GM23248 (cell line): ENCODE data around the gene LAMA3. TPM values are rescaled to one million over a fixed set of nuclear protein-coding genes. Genes with fewer than 3 reads are reported as not detected.
A peak's percentile ranks its signal among the peaks of the same experiment; 100 is the strongest.

ENCODE experiments used
- DNase-seq: peaks from one replicate; pipeline ENCODE4 v3.0.0-alpha.2; 2015
- H2AFZ ChIP-seq: fragments of 200-600 bp; sonication (generic); 2 replicates; pipeline ENCODE4 v1.6.1; 2016; ENCODE audit warnings: antibody characterized with exemption
- H3F3A ChIP-seq: fragments of 200-600 bp; sonication (generic); 2 replicates; pipeline ENCODE4 v1.6.1; 2016; ENCODE audit warnings: mild to moderate bottlenecking, antibody characterized with exemption, mixed run types; ENCODE audit not compliant: insufficient read depth
- H3K27ac ChIP-seq: fragments of 200-600 bp; sonication (generic); 2 replicates; pipeline ENCODE4 v1.5.1; 2016; ENCODE audit warnings: mild to moderate bottlenecking
- H3K27me3 ChIP-seq: fragments of 200-600 bp; sonication (generic); replicated peaks from 2 replicates; pipeline ENCODE4 v1.6.1; 2016; ENCODE audit warnings: mild to moderate bottlenecking; ENCODE audit not compliant: insufficient read depth
- H3K36me3 ChIP-seq: fragments of 200-600 bp; sonication (generic); 2 replicates; pipeline ENCODE4 v1.6.1; 2016; ENCODE audit warnings: low read depth, mild to moderate bottlenecking
- H3K4me1 ChIP-seq: fragments of 200-600 bp; sonication (generic); 2 replicates; pipeline ENCODE4 v1.6.1; 2016; ENCODE audit warnings: mild to moderate bottlenecking; ENCODE audit not compliant: insufficient read depth
- H3K4me2 ChIP-seq: fragments of 200-600 bp; sonication (generic); one replicate; pipeline ENCODE4 v1.6.1; 2016; ENCODE audit warnings: mild to moderate bottlenecking; ENCODE audit not compliant: unreplicated experiment
- H3K4me3 ChIP-seq: fragments of 200-600 bp; sonication (generic); 2 replicates; pipeline ENCODE4 v1.5.1; 2016; ENCODE audit warnings: mild to moderate bottlenecking
- H3K79me2 ChIP-seq: fragments of 200-600 bp; sonication (generic); 2 replicates; pipeline ENCODE4 v1.6.1; 2016; ENCODE audit warnings: mild to moderate bottlenecking; ENCODE audit not compliant: insufficient read depth
- H3K9ac ChIP-seq: fragments of 200-600 bp; sonication (generic); 2 replicates; pipeline ENCODE4 v1.6.1; 2016; ENCODE audit warnings: mild to moderate bottlenecking
- H3K9me2 ChIP-seq: fragments of 200-600 bp; sonication (generic); 2 replicates; pipeline ENCODE4 v1.6.1; 2016; ENCODE audit warnings: mixed run types, mild to moderate bottlenecking, moderate library complexity; ENCODE audit not compliant: insufficient read depth
- H3K9me3 ChIP-seq: fragments of 200-600 bp; sonication (generic); one replicate; pipeline ENCODE4 v1.6.1; 2017; ENCODE audit warnings: low read depth
- H4K20me1 ChIP-seq: fragments of 200-600 bp; sonication (generic); 2 replicates; pipeline ENCODE4 v1.6.0; 2016; ENCODE audit not compliant: insufficient read depth
- EZH2 ChIP-seq: fragments of 200-600 bp; sonication (generic); IDR thresholded peaks from 2 replicates; pipeline ENCODE4 v1.6.1; 2018; ENCODE audit warnings: antibody characterized with exemption, mild to moderate bottlenecking; ENCODE audit not compliant: insufficient read depth, poor library complexity, severe bottlenecking
- EZH2phosphoT487 ChIP-seq: fragments of 200-600 bp; sonication (generic); IDR thresholded peaks from 2 replicates; pipeline ENCODE4 v1.6.1; 2018; ENCODE audit warnings: antibody characterized with exemption, moderate library complexity, mild to moderate bottlenecking, low read depth; ENCODE audit not compliant: insufficient read depth
- WGBS, 2 experiments: methylation state at CpG; one replicate each; pipeline ENCODE4 v1.1.6; 2015 to 2017; ENCODE audit warnings: low lambda C conversion rate in 2 of 2, low coverage in 1 of 2; ENCODE audit errors: missing lambda C conversion rate in 2 of 2; 5-methylcytosine and 5-hydroxymethylcytosine counted together
- in situ Hi-C: fragments of 300-500 bp; cut with MboI; formaldehyde crosslinking; loops from 2 replicates; pipeline ENCODE4 v1.15.0; 2020
- polyA plus RNA-seq: library from polyadenylated mRNA; unstranded; fragments of >200 nt; fragmentation: Nextera tagmentation; extraction: Ambion mirVana; gene quantifications from 2 replicates; pipeline ENCODE4 v1.2.1, GENCODE V29; 2016
- total RNA-seq: library from RNA; depleted of rRNA; stranded (reverse); fragments of >200 nt; shearing (Covaris generic); gene quantifications from 2 replicates; pipeline ENCODE4 v1.2.3, GENCODE V29; 2014

Gene LAMA3
- total and polyA plus RNA-seq, 2 experiments from 2014 or later = 0.93 to 1.9 TPM

DNA sequence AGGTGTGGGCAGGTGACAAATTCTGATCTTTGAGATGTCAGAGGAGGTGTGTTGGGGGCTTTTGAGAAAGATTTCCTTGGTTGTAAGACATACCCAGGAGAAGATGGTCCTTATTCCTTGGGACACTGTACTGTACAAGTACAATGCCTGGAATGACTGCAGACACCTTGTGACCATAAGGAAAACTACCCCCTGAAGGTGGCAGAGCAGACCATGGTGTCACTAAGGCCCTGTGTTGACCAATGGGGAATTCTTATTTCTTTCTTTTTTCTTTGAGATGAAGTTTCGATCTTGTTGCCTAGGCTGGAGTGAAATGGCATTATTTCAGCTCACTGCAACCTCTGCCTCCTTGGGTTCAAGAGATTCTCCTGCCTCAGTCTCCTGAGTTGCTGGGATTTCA is 22.1 kb upstream of the LAMA3 start:
- Histone ChIP-seq H4K20me1 (no peaks in the 10 kb centered on the region), H3K9me2 (no peaks in the 10 kb centered on the region), H3K27me3 (peaks cover 7% of the 10 kb centered on the region; the same call in 1 of the 2 replicates), H3F3A (no peaks in the 10 kb centered on the region), H3K4me2 (no peak overlapping the region), H3K79me2 (no peaks in the 10 kb centered on the region), H3K27ac (no peak overlapping the region), H3K4me1 (no peaks in the 10 kb centered on the region), H3K4me3 (no peak overlapping the region), H3K9ac (no peak overlapping the region), H2AFZ (no peak overlapping the region), H3K36me3 (no peaks in the 10 kb centered on the region), H3K9me3 (no peaks in the 10 kb centered on the region)
- 70 to 74% methylated on average over 1 of the region's 1 CpG for WGBS, 2 experiments
- no peak for TF ChIP-seq EZH2phosphoT487
- TF ChIP-seq EZH2 = no peak
- in situ Hi-C loops = no loop called here
- DNase-seq = no peak

DNA sequence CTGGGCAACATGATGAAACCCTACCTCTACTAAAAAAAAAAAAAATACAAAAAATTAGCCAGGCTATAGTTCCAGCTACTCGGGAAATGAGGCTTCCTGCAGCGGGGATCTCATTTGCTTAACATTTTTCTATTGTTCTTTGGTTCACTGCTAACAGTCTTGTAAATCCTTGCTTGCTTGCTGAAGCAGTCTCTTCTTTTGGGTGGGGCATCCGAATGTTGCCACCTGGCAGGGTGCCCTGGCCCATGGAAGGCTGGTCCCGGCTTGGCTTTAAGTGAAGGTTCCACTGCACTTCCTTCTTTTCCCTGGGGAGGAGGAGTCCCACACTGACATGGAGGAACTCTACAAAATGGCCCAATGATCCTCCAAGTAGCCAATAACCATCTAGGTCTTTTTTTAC is 20.5 kb upstream of the LAMA3 start:
- no peak overlapping the region for H3K4me3 ChIP-seq
- H3K4me2 ChIP-seq = no peak overlapping the region
- no peak for TF ChIP-seq EZH2phosphoT487
- TF ChIP-seq EZH2 = no peak
- no peaks in the 10 kb centered on the region for H3K79me2 ChIP-seq
- no peak overlapping the region for H3K9ac ChIP-seq
- peaks cover 7% of the 10 kb centered on the region; the same call in 1 of the 2 replicates for H3K27me3 ChIP-seq
- no peaks in the 10 kb centered on the region for H4K20me1 ChIP-seq
- in situ Hi-C loops = no loop called here
- no peaks in the 10 kb centered on the region for H3K9me3 ChIP-seq
- H2AFZ ChIP-seq = no peak overlapping the region
- DNase-seq = peak; percentile 20
- no peaks in the 10 kb centered on the region for H3K9me2 ChIP-seq
- H3K36me3 ChIP-seq = no peaks in the 10 kb centered on the region
- H3K4me1 ChIP-seq = no peaks in the 10 kb centered on the region
- H3K27ac ChIP-seq = no peak overlapping the region
- 0 to 5% methylated on average over 4 of the region's 4 CpGs for WGBS, 2 experiments
- no peaks in the 10 kb centered on the region for H3F3A ChIP-seq

DNA sequence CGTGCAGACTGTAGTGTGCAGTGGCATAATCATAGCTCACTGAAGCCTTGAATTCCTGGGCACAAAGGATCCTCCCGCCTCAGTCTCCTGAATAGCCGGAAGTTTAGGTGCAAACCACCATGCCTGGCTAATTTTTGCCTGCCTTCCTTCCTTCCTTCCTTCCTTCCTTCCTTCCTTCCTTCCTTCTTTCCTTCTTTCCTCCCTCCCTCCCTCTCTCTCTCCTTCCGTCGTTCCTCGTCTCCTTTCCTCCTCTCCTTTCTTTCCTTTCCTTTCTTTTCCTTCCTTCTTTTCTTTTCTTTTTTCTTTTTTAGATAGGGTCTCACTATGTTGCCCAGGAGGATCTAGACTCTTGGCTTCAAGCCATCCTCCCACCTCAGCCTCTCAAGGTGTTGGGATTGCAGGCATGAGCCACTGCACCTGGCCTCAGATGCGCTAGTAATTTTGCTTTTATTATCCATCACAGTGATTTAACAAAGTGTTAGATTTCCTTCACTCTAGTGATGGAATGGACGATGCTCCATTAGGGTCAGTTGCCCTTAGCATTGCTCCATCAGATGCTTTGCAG is 20.0 kb upstream of the LAMA3 start:
- H3K79me2 ChIP-seq = no peaks in the 10 kb centered on the region
- H2AFZ ChIP-seq = no peak overlapping the region
- peaks cover 7% of the 10 kb centered on the region; the same call in 1 of the 2 replicates for H3K27me3 ChIP-seq
- H3K4me1 ChIP-seq = no peaks in the 10 kb centered on the region
- H3K9me2 ChIP-seq = no peaks in the 10 kb centered on the region
- no peaks in the 10 kb centered on the region for H4K20me1 ChIP-seq
- H3K9ac ChIP-seq = no peak overlapping the region
- H3F3A ChIP-seq = no peaks in the 10 kb centered on the region
- no peak overlapping the region for H3K4me2 ChIP-seq
- no peak overlapping the region for H3K27ac ChIP-seq
- DNase-seq = no peak
- H3K9me3 ChIP-seq = no peaks in the 10 kb centered on the region
- in situ Hi-C loops = no loop called here
- TF ChIP-seq EZH2 (no peak), EZH2phosphoT487 (no peak)
- H3K4me3 ChIP-seq = no peak overlapping the region
- no peaks in the 10 kb centered on the region for H3K36me3 ChIP-seq
- 71 to 83% methylated on average over 8 of the region's 8 CpGs for WGBS, 2 experiments

- Histone ChIP-seq H3K9ac (no peak overlapping the region), H3K4me3 (no peak overlapping the region), H3K36me3 (no peaks in the 10 kb centered on the region), H3K27ac (no peak overlapping the region), H3K27me3 (peaks cover 7% of the 10 kb centered on the region; the same call in 1 of the 2 replicates), H3K4me1 (no peaks in the 10 kb centered on the region), H3K79me2 (no peaks in the 10 kb centered on the region), H3K9me2 (no peaks in the 10 kb centered on the region), H3K4me2 (no peak overlapping the region), H2AFZ (no peak overlapping the region), H3K9me3 (no peaks in the 10 kb centered on the region), H3F3A (no peaks in the 10 kb centered on the region), H4K20me1 (no peaks in the 10 kb centered on the region)
- in situ Hi-C loops = no loop called here
- DNase-seq = no peak
- no peak for TF ChIP-seq EZH2phosphoT487
- 81 to 84% methylated on average over 4 of the region's 4 CpGs for WGBS, 2 experiments
These were observed 19.3 kb upstream of the LAMA3 start for GRCh38 chr18:23669804-23670405.
